GM19023 (cell line): ENCODE results near the gene ATP11A.
"Not testable (repeated sequence)": the region's sequence is repeated elsewhere in the genome, so short reads cannot be mapped to it uniquely, and the experiment has no call there.

ENCODE experiments used
- ATAC-seq: cut with Tn5 transposase; IDR thresholded peaks from one replicate; pipeline ENCODE4 v1.9.1; 2021; ENCODE audit warnings: mild to moderate bottlenecking, moderate library complexity; ENCODE audit not compliant: unreplicated experiment

ATP11A gene

DNA sequence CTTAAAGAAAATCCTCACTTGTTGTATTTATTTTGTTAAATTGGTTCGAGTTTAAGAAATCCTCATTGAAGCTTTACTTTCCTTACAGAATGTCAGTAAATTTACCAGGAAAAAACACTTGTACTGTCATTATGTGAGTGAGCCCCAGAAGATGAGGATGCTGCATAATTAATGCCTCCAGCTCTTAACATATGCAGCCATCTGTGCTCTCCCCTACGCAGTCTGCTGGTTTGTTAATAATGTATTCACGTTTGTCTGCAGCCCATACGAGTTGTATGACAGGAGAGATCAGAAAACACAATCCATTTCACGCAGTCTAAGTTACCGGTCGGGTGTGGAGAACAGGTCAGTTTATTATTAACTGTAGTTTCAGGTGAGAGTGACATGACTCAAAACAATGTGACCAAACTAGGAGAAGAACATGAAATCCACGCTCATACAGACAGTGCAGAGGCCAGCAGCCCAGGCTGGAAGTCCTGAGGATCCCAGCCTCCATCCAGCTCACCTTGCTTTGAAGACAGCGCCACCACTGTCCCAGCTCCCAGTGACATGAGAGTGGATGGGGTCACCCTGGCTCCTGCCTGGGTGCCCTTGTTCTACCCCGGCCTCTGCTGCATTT is 19.8 kb upstream of the ATP11A start:
- peak; percentile 62 for ATAC-seq

- ATAC-seq, result no peak
These were observed 19.0 kb upstream of the ATP11A start for GRCh38 chr13:112670864-112671263.

GRCh38 chr13:112671359-112671758 is 18.5 kb upstream of the ATP11A start:
- no peak for ATAC-seq

DNA sequence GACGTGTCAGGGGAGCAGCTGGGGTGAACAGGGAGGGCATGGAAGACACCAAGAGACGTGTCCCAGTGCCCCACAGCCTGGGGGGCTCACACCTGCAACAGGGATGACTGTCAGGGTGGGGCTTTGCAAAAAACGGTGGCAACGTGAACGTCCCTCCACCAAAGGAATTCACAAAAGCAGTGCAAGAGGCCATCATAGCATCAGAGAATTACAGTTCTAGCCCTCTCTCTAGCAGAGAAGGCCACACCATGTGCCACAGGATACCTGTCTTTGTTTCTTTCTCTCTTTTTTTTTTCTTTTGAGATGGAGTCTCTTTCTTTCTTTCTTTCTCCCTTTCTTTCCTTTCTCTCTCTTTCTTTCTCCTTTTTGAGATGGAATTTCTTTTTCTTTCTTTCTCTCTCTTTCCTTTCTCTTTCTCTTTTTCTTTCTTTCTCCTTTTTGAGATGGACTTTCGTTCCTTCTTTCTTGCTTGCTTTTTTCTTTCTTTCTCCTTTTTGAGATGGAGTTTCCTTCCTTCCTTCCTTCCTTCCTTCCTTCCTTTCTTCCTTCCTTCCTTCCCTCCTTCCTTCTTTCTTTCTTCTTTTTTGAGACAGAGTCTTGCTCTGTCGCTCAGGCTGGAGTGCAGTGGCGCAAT is 17.1 kb upstream of the ATP11A start:
- ATAC-seq, result no peak

GRCh38 chr13:112674412-112675365 is 15.1 kb upstream of the ATP11A start:
- no peak for ATAC-seq

GRCh38 chr13:112675366-112675756 is 14.5 kb upstream of the ATP11A start:
- ATAC-seq, result no peak

- not testable (repeated sequence) for ATAC-seq
These were observed 12.3 kb upstream of the ATP11A start for GRCh38 chr13:112677421-112677962.

DNA sequence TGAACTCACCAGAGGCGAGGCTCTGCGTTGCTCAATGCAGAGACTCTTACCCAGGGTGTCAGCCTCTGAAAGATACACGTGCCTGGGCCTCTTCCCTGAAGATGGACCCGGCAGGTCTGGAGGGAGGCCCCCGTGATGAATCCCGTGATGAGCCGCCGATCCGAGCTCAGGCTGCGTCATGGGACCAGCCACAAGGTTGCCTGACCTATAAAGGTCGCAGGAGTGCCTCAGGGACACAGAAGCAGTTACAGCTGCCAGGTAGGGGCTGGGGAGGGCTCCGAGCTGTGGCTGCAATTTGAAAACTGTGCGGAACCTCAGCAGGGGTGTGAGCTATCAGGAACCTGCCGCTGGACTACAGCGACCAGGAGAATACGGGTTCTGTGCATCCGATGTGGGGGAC is 10.5 kb upstream of the ATP11A start:
- no peak for ATAC-seq

- no peak for ATAC-seq
These were observed 9.7 kb upstream of the ATP11A start for GRCh38 chr13:112679932-112680677.

GRCh38 chr13:112680741-112681360 is 9.0 kb upstream of the ATP11A start:
- no peak for ATAC-seq

DNA sequence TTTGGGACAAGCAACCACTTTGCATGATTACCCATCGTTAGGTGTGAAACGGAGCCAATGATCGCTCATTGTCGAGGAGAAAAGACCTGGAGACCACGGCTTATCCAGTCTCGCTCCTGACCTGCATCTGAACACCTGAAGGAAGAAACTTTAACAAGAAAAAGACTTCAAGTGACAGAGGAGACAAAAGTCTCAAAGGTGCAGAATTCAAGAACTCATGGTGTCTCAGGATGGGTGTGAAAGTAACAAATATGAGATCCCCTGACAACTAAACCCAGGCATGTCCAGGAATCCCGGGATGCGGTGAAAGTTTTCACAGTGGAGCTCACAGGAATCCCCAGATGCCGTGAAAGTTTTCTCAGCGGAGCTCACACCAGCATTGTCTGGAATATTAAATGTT is 6.3 kb upstream of the ATP11A start:
- ATAC-seq, result no peak

GRCh38 chr13:112684071-112684845 is 5.6 kb upstream of the ATP11A start:
- no peak for ATAC-seq

- not testable (repeated sequence) for ATAC-seq
These were observed 4.5 kb upstream of the ATP11A start for GRCh38 chr13:112685189-112685805.

- no peak for ATAC-seq
These were observed 3.9 kb upstream of the ATP11A start for GRCh38 chr13:112685896-112686295.

GRCh38 chr13:112686364-112686763 is 3.5 kb upstream of the ATP11A start:
- ATAC-seq, result no peak

GRCh38 chr13:112686987-112687386 is 2.9 kb upstream of the ATP11A start:
- no peak for ATAC-seq

DNA sequence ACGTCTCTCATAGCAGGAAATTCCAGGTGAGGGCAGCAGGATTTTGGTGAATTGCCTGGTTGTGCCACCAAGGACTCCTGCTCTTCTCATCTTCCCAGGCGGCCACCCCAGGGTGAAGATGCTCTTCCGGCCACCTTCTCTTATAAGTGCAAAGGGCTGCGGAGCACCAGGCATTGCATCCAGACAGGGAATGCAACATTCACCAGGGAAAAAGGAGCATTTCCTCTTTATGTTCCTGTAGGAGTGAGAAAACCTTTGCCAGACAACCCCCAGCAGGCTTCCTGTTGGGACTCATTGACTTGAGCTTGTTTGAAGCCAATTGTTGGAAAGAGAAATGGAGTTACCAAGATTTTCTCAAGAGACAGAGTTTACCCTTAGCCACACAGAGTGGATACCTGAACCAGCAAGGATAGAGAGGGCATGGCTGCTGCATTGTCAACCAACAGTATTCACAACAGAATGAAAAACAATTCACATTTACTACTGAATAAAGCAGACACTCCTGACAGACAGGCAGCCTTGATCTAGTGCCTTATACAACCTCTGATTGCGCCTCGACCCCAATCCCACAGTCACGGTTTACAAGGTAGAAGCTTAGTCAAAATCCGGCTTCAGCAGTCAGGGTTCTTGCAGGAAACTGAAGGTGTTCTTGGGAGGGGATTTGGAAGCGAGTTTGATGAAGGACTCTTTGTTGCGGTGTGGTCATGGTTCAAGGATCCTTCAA is 1.8 kb upstream of the ATP11A start:
- ATAC-seq, result no peak

DNA sequence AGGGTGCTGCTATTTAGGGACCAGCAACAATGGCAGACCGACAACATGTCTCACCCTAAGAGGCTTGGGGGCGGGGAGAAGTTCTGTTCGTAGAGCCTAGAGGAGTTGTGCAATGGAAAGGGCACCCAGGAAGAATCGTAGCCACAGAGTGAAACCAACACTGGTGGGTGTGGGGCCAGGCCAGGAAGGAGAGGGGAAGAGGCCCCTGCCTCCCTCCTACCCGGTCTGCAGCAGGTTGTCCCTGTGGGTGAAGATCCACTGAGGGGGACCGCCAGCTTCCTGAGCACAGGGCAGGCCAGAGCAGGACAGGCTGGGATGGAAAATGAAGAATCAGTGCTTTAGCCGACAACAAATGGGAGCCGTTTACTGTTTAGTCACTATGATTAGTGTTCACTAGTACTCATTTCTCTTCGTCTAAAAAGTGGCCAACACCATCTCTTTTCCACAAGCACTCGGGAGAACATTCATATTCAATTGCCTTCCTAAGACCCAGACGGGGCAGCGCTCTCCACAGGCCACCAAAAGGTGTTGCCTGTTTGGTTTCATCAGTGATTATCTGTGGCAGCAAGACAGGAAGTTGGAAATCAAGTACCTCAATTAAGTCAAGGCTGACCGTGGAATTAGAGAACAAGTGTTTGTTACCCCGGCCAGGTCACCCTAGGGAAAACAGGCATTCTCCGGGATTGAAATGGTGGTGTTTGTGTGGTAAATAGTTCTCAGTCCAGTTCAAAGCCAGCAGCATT is 1.1 kb upstream of the ATP11A start:
- ATAC-seq, result no peak
